ENCODE measurements around the gene CEBPZ. TPM values are rescaled to one million over a fixed set of nuclear protein-coding genes. Genes with fewer than 3 reads are reported as not detected.

Gene CEBPZ
- total RNA-seq, 1 experiment from 2014 or later: 47.8 TPM

- TF ChIP-seq TCF7L2 (IDR thresholded peaks at IDR 0.05; ENCODE audit: borderline replicate concordance, extremely low read depth, insufficient read depth, insufficient read length): no peak
- peak; percentile 98 for TF ChIP-seq POLR2AphosphoS5 (IDR thresholded peaks at IDR 0.05; ENCODE audit: low read depth, low read length)
- TF ChIP-seq SIN3A (IDR thresholded peaks at IDR 0.05; ENCODE audit: low read depth): peak; percentile 94
- no peak for TF ChIP-seq FOSL1 (IDR thresholded peaks at IDR 0.05; ENCODE audit: low read depth)
- peak; percentile 44 for TF ChIP-seq SP1 (IDR thresholded peaks at IDR 0.05; ENCODE audit: low read depth)
- TF ChIP-seq SRF (IDR thresholded peaks at IDR 0.05; ENCODE audit: low read depth): no peak
- TF ChIP-seq POLR2A (IDR thresholded peaks at IDR 0.05; ENCODE audit: borderline replicate concordance, extremely low read depth, insufficient read depth, insufficient read length): peak; percentile 88
- TF ChIP-seq EZH2 (IDR thresholded peaks at IDR 0.05): no peak
- TF ChIP-seq EGR1 (IDR thresholded peaks at IDR 0.05; ENCODE audit: low read depth): no peak
Measured at GRCh38 chr2:37231241-37232130, at the start of gene CEBPZ, which contains the start of gene NDUFAF7 (continued).

- Histone ChIP-seq H3K27me3 (ENCODE audit: insufficient read depth, low read length) (no peaks in the 10 kb centered on the region), H3K79me2 (ENCODE audit: insufficient read depth, low read length) (no peaks in the 10 kb centered on the region), H3K36me3 (ENCODE audit: control insufficient read depth in 1 of 2, insufficient read depth in 2 of 2, low read length in 2 of 2) (no peaks in the 10 kb centered on the region; a peak in 1 of 4 replicates), H3K4me1 (ENCODE audit: control insufficient read depth in 1 of 2, insufficient read depth in 2 of 2, low read length in 2 of 2) (no peaks in the 10 kb centered on the region), H4K20me1 (ENCODE audit: insufficient read depth) (no peaks in the 10 kb centered on the region), H3K27ac (ENCODE audit: low read depth, low read length) (no peak overlapping the region), H3K4me3 (replicated peaks in 1 of 2; ENCODE audit: low read depth in 1 of 2, low read length in 2 of 2) (no peak overlapping the region), H3K9ac (ENCODE audit: low read length) (no peak overlapping the region), H2AFZ (ENCODE audit: low read depth, low read length, poor library complexity, severe bottlenecking) (no peak overlapping the region), H3K9me2 (ENCODE audit: insufficient read depth) (no peaks in the 10 kb centered on the region), H3K4me2 (ENCODE audit: low read length) (no peak overlapping the region), H3K9me3 (ENCODE audit: control insufficient read depth in 1 of 2, insufficient read depth in 1 of 2, low read depth in 1 of 2, low read length in 2 of 2) (no peaks in the 10 kb centered on the region)
- no TSS peak for BruUV-seq (replicated peaks)
- intact Hi-C loops (cut with micrococcal nuclease): no loop called here
- ChIA-PET POLR2A (no interaction called here), RAD21 (ENCODE audit: low non-redundant PET in 1 of 2, low total read pairs in 2 of 2, uncharacterized antibody in 2 of 2, unreplicated experiment in 2 of 2) (no interaction called here), CTCF (no interaction called here)
- DNase-seq (ENCODE audit: low read depth, low spot score): no peak
- no peak for ATAC-seq
- no peak for TF ChIP-seq CEBPB (IDR thresholded peaks at IDR 0.05; ENCODE audit: low read depth)
- no peak for TF ChIP-seq ZFX (IDR thresholded peaks at IDR 0.05)
- no peak for TF ChIP-seq FOSL1 (IDR thresholded peaks at IDR 0.05; ENCODE audit: low read depth)
- no peak for TF ChIP-seq EGR1 (IDR thresholded peaks at IDR 0.05; ENCODE audit: low read depth)
- no peak for TF ChIP-seq REST (IDR thresholded peaks at IDR 0.05; ENCODE audit: low read depth)
- TF ChIP-seq SIN3A (IDR thresholded peaks at IDR 0.05; ENCODE audit: low read depth): no peak
- TF ChIP-seq EZH2 (IDR thresholded peaks at IDR 0.05): no peak
- no peak for TF ChIP-seq ZNF274 (IDR thresholded peaks at IDR 0.05; ENCODE audit: low read depth, low read length)
- TF ChIP-seq ZBTB33 (IDR thresholded peaks at IDR 0.05; ENCODE audit: extremely low read depth, insufficient replicate concordance, low read length): no peak
- TF ChIP-seq POLR2AphosphoS5 (IDR thresholded peaks at IDR 0.05; ENCODE audit: low read depth, low read length): no peak
- TF ChIP-seq MAX (IDR thresholded peaks at IDR 0.05): no peak
- TF ChIP-seq POLR2A (IDR thresholded peaks at IDR 0.05; ENCODE audit: borderline replicate concordance, extremely low read depth, insufficient read depth, insufficient read length): no peak
- no peak for TF ChIP-seq YY1 (IDR thresholded peaks at IDR 0.05; ENCODE audit: extremely low read depth, insufficient replicate concordance, low read depth, low read length)
- no peak for TF ChIP-seq SRF (IDR thresholded peaks at IDR 0.05; ENCODE audit: low read depth)
- no peak for TF ChIP-seq EZH2phosphoT487 (IDR thresholded peaks at IDR 0.05; ENCODE audit: borderline replicate concordance)
- TF ChIP-seq JUND (IDR thresholded peaks at IDR 0.05): no peak
Measured at GRCh38 chr2:37276291-37276690, 44.9 kb upstream of the CEBPZ start.
